ENCODE results near the gene METTL9.
"Not testable (repeated sequence)": the region's sequence is repeated elsewhere in the genome, so short reads cannot be mapped to it uniquely, and the experiment has no call there.

The METTL9 gene

GRCh38 chr16:21639493-21639892, 40.1 kb downstream of the METTL9 start:
- DNase-seq: no peak

- DNase-seq: no peak
Measured at GRCh38 chr16:21641916-21642315, 42.5 kb downstream of the METTL9 start.

- no peak for DNase-seq
Measured at GRCh38 chr16:21642861-21643260, 43.5 kb downstream of the METTL9 start.

- no peak for DNase-seq
Measured at GRCh38 chr16:21643785-21644184, 44.4 kb downstream of the METTL9 start.

GRCh38 chr16:21644674-21645073, 45.3 kb downstream of the METTL9 start:
- no peak for DNase-seq

DNA sequence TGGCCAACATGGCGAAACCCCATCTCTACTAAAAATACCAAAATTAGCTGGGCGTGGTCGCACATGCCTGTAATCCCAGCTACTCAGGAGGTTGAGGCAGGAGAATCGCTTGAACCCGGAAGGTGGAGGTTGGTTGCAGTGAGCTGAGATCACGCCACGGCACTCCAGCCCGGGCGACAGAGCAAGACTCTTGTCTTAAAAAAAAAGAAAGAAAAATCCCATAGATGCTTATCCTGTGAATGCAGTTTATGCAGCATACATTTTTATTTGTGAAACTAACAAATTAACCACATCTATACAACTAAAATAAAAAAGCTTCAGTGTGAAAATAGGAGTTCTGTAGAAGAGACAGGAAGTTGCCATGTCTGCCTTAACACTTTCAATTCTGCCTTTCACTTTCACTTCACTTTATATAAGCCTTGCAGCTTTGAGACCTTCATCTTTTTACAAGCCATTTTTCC, 45.9 kb downstream of the METTL9 start:
- no peak for DNase-seq

- DNase-seq: no peak
Measured at GRCh38 chr16:21646091-21646490, 46.7 kb downstream of the METTL9 start.

DNA sequence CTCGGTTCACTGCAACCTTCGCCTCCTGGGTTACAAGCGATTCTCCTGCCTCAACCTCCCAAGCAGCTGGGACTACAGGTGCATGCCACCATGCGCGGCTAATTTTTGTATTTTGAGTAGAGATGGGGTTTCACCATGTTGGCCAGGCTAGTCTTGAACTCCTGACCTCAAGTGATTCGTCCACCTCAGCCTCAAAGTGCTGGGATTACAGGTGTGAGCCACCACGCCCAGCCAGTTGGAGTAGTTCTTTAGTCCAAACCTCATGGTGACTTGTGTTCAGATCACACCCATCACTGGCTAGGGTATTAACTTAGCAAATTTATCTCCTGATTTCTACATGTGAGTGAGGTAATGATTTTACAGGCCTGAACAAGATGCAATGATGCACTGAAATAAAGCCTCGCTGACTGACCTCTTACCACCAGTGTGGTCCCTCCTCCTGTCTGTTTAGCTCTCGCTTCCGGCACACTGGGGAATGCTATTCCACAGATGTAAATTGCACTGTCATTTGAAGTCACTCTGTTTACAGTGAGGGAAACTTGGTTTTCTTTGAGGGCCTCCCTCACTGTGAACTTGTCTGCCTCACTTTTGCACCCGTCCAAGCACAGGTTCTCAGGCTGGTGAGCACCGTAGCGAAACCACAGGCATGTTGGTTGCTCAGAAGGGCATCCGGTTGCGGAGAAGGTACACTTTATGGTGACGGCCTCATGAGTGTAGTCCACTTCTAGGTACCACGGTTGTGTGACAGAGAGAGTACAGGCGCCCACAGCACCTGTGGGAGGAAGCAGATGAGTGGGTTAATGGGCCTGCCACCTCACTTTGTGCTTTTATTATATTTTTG, 47.6 kb downstream of the METTL9 start:
- no peak for DNase-seq

DNA sequence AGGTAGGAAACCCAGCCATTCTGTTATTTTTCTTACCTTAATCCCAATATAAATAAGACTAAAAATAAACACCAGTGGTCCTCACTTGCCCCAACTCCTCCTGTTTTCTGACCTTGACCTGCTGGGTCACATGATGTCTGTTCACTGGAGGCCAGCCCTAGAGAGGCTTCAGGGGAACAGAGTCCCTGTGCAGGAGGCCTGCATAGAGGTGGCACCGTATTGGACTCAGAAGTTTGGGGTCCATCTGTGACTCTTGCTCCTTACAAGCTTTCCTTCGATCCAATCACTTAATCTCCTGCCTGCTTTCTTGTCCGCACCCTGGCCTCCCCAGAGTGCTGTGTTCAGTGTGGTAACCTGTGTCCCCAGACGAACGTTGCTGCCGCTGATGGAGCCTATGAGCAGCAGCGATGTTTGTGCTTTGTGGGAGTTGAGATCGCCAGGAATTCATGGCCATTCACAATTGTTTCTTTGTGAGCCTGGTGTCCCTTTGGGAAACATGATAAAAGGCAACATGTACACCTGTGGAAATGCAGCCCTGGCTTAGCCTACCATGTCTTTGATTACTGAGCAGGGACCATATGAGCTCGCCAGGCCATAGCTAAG, 48.3 kb downstream of the METTL9 start:
- no peak for DNase-seq

DNA sequence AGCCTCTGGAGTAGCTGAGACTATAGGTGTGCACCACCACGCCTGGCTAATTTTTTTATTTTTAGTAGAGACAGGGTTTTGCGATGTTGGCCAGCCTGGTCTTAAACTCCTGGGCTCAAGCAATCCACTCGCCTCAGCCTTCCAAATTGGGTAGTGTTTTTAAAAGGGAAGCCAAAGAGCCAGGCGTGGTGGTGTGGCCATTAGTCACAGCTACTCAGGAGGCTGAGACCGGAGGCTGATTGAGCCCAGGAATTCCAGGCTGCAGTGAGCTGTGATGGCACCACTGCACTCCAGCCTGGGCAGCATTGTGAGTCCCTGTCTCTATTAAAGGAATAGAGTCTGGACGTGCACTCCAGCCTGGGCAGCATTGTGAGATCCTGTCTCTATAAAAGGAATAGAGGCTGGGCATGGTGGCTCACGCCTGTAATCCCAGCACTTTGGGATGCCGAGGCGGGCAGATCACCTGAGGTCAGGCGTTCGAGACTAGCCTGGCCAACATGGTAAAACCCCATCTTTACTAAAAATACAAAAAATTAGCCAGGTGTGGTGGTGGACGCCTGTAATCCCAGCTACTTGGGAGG, 50.5 kb downstream of the METTL9 start:
- DNase-seq: not testable (repeated sequence)

GRCh38 chr16:21650521-21650920, 51.1 kb downstream of the METTL9 start:
- DNase-seq: no peak

DNA sequence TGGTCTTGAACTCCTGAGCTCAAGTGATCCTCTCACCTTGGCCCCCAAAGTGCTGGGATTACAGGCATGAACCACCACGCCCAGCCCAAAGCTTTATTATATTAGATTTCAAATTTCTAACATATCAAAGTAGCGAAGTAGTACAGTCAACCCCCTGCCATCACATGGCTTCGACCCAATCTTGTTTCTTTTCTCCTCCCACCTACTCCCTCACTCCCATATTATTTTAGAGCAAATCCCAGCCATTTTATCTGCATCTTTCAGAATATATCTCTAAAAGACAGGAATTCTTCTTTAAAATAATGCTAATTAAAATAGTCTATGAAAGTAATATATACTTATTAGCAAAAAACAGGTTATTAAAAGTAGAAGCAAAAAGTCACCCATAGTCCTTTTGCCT, 52.1 kb downstream of the METTL9 start:
- DNase-seq: no peak

- no peak for DNase-seq
Measured at GRCh38 chr16:21652453-21652852, 53.1 kb downstream of the METTL9 start, which contains the start of gene IGSF6. IGSF6 (minus strand) TSS chr16:21652608; CDS start chr16:21652598, 10 bp downstream.

- DNase-seq: no peak
Measured at GRCh38 chr16:21653571-21653970, 54.2 kb downstream of the METTL9 start.

DNA sequence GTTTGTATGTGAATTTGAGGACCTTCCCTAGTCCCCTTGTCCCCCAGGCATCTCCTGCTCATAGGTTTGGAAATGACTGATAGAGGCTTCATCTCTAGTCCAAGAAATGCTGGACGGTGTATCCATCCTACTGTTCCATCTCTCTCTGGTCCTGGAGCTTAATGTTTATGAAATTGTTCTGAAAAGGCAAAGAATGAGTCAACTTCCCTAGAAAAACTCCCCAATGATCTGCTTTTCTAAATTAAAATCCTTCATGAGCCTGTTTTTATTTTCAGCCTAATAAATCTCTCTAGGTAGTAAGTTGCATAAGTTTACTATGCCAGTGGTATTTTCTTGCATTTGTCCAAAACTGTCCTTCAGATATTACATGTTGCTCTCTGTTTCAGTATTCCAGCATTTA, 55.1 kb downstream of the METTL9 start:
- no peak for DNase-seq

DNA sequence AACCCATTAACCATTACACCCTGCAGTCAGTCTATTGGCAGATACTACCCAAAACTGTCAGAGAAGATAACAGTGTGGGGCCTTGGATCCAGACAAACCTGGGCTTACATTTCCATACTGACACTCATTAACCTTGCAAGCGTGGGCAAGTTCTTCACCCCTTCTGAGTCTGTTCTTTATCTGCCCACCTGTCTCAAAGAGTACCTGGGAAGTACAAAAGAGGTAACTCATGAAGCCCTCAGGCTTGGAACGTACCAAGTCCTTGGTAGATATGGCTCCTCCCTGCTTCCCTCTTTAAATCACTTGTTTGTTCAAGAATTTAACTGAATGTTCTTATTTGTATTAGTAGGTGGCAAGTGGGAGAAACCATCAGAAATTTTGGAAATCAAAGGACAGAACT, 55.5 kb downstream of the METTL9 start:
- no peak for DNase-seq

DNA sequence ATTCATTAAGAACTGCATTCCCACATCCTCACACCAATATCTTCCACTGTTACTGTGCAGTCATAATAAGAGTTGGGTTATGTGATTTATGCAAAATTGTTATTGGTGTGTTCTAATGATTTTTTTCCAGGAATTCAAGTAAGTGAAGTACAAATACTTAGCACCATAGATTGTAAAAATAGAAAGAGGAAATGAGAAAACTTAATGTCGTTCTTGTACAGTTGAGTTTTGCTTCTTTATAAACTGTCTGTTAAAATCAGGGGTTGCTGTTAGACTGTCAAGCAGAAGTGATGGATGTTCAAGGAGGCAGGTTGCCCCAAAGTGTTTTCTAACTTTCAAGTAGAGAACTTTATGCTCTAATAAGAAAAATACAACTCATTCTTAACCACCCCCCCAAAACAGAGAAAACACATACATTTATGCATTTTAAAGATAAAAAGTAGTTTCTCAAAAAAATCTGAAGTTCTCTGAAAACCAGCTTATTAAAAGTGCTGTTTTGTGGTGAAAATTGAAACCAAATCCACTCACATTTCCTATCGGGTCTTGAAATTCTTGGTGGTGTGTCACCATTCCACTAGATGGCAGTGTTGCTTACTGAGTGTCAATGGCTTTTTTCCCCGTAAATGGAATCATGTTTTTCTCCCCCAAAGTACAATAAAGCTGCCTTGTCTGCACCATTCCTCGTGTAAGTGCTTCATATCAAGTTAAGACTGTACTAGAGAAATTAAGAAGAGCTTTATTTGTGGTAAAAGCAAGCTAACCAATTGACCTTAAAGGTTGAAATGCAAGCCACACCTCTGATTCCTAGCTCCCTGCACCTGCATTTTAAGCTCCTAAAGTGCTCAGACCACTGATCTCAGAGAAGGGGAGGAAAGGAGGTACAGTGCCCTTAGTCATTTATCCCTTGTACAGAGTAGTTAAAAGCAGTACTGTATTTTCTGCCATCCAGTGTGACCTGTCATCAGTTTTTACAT, 57.7 kb downstream of the METTL9 start:
- no peak for DNase-seq

GRCh38 chr16:21659124-21659523, 59.7 kb downstream of the METTL9 start:
- no peak for DNase-seq

DNA sequence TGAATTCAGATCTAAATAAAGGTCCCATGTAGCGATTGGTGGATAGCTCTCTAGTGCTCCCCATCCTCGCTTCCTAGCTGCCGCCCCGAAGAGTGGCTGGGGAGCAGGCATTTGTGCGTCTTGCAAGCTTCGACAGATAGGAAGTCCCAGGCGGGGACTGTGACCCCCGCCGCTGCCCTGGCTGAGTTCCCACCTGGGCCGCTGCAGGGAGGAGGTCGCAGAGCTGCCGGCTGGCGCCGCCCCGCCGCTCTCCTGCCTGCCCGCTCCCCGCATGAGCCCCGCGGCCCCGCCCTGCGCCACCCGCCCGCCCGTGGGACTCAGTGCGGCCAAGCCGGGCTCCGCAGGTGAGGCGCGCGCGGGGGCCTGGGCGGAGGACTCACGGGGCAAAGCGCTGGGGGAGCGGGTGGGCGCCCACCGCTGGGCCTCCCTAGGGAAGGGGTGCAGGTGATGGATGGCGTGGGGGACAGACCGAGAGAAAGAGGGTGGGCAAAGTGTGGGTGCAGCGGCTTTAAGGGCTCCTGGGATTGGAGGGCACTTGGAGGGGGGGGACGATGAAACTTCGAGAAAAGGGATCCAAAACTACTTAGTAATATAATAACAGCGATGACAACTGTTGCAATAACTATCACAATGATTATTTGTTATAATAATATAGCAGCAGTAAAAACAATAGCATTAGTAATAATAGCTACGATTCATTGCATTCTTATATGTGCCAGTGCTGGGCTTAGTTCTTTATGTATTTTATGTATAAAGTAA, 64.7 kb downstream of the METTL9 start, which contains the start of gene OTOA:
Gene OTOA, plus strand, starts transcription at position 80 of the 759 bp plus-strand sequence. CDS start 14,547 bp downstream, outside the sequence.
- DNase-seq: no peak

DNA sequence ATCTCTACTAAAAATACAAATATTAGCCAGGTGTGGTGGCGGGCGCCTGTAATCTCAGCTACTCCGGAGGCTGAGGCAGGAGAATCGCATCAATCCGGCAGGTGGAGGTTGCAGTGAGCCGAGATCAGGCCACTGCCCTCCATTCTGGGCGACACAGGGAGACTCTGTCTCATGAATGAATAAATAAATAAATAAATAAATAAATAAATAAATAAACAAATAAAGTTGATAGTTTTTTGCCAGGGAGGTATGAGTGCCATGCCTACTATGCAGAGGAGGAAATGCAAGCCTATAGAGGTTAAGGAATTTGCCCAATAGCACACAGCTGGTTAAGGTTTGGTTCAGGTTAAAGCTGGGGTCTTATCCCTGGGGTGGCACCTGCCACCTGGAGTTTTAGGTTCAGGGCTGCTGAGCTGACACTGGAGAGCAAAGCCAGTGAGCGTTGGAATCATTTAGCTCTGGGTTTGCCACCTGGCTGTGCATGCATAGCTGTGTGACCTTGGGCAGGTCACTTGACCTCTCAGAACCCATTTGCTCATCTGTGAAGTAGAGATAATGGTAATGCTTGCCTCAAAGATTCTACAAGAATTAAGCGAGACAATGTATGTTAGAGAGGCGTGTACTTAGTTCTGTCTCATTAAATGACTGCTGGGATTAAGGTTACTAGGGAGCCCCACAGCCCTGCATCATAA, 65.6 kb downstream of the METTL9 start:
- DNase-seq: no peak

- no peak for DNase-seq
Measured at GRCh38 chr16:21666772-21667171, 67.4 kb downstream of the METTL9 start.
